GM12878 (cell line): ENCODE measurements around the gene BMERB1. TPM values are rescaled to one million over a fixed set of nuclear protein-coding genes. Genes with fewer than 3 reads are reported as not detected.

Experiments used
- ATAC-seq: fragments of 200-7000 bp; cut with Tn5 transposase; 3 replicates; pipeline ENCODE4 v1.9.1; 2020; ENCODE audit warnings: mild to moderate bottlenecking, moderate library complexity
- BruUV-seq: library from RNA; stranded (reverse); fragments of 400-500 nt; replicated peaks from 2 replicates; lab custom pipeline; 2021; lab: Mats Ljungman, UMichigan
- CTCF ChIA-PET: fragments of 300-600 bp; sonication (Branson Sonifier 250); formaldehyde crosslinking; extraction: SDS; loops from one replicate; lab custom pipeline; 2021; ENCODE audit warnings: inconsistent platforms; lab: Yijun Ruan, JAX
- POLR2A ChIA-PET: fragments of 350-600 bp; formaldehyde crosslinking; extraction: SDS; loops from one replicate; lab custom pipeline; 2021; ENCODE audit warnings: inconsistent platforms; lab: Charles Lee
- RAD21 ChIA-PET: fragments of 300-600 bp; sonication (Branson Sonifier 250); formaldehyde crosslinking; loops from one replicate; lab custom pipeline; 2023; ENCODE audit warnings: antibody characterized with exemption; ENCODE audit not compliant: unreplicated experiment; lab: Charles Lee
- SMC1A ChIA-PET: fragments of 300-600 bp; sonication (Branson Sonifier 250); formaldehyde crosslinking; loops from one replicate; lab custom pipeline; 2023; ENCODE audit not compliant: unreplicated experiment, uncharacterized antibody; lab: Charles Lee
- DNase-seq: peaks from one replicate; pipeline ENCODE4 v3.0.0-alpha.2; 2011; ENCODE audit warnings: low read depth, low spot score
- FAIRE-seq: peaks from 3 replicates; lab custom pipeline; 2011; peaks lifted over from hg19 to GRCh38; lab: Jason Lieb, UNC
- H2AFZ ChIP-seq: 2 replicates; pipeline ENCODE4 v1.6.0; 2011; ENCODE audit warnings: low read depth, low read length, control low read depth; ENCODE audit not compliant: control insufficient read depth
- H3K27ac ChIP-seq: 2 replicates; pipeline ENCODE4 v1.5.1; 2011; ENCODE audit warnings: control low read depth; ENCODE audit not compliant: control insufficient read depth, insufficient read depth
- H3K27me3 ChIP-seq, 2 experiments: replicated peaks in 1 of 2; 2 replicates each; pipeline versions ENCODE4 v1.6.0 to v1.6.1; 2011; ENCODE audit warnings: low read length in 1 of 2; ENCODE audit not compliant: control insufficient read depth in 2 of 2, insufficient read depth in 2 of 2
- H3K36me3 ChIP-seq, 2 experiments: 2 replicates each; pipeline ENCODE4 v1.5.1; 2011; ENCODE audit warnings: low read length in 1 of 2; ENCODE audit not compliant: control insufficient read depth in 2 of 2, insufficient read depth in 2 of 2
- H3K4me1 ChIP-seq: 2 replicates; pipeline ENCODE4 v1.6.1; 2011; ENCODE audit warnings: mild to moderate bottlenecking, low read length, moderate library complexity, mixed read lengths; ENCODE audit not compliant: control insufficient read depth, insufficient read depth
- H3K4me2 ChIP-seq: 2 replicates; pipeline ENCODE4 v1.6.0; 2011; ENCODE audit warnings: control low read depth; ENCODE audit not compliant: control insufficient read depth, insufficient read depth
- H3K4me3 ChIP-seq: fragments of 200-600 bp; sonication (generic); 2 replicates; pipeline ENCODE4 v1.5.1; 2016
- H3K79me2 ChIP-seq: 2 replicates; pipeline ENCODE4 v1.6.0; 2011; ENCODE audit warnings: low read length; ENCODE audit not compliant: control insufficient read depth, insufficient read depth
- H3K9ac ChIP-seq: 2 replicates; pipeline ENCODE4 v1.8.0; 2011; ENCODE audit warnings: low read length, control low read depth, mixed read lengths; ENCODE audit not compliant: control insufficient read depth, insufficient read depth
- H3K9me3 ChIP-seq: replicated peaks from 3 replicates; pipeline ENCODE4 v1.5.1; 2011; ENCODE audit warnings: mild to moderate bottlenecking, low read length; ENCODE audit not compliant: control insufficient read depth, insufficient read depth
- H4K20me1 ChIP-seq: 2 replicates; pipeline ENCODE4 v1.6.0; 2011; ENCODE audit not compliant: control insufficient read depth, insufficient read depth
- JUND ChIP-seq: IDR thresholded peaks from 2 replicates; pipeline ENCODE4 v1.6.1; 2012; ENCODE audit warnings: low read depth, mild to moderate bottlenecking, low read length, improper control_type of control experiment, moderate library complexity
- KLF5 ChIP-seq: fragments of 450-650 bp; IDR thresholded peaks from 2 replicates; pipeline ENCODE4 v1.6.1; 2014; ENCODE audit warnings: mild to moderate bottlenecking; ENCODE audit not compliant: partially characterized antibody
- NBN ChIP-seq: fragments of 450-650 bp; IDR thresholded peaks from 2 replicates; pipeline ENCODE4 v1.6.1; 2016
- NR2C2 ChIP-seq: IDR thresholded peaks from 2 replicates; pipeline ENCODE4 v1.6.1; 2011; ENCODE audit warnings: borderline replicate concordance, low read depth; ENCODE audit not compliant: control insufficient read depth, insufficient read length
- NR2F1 ChIP-seq: fragments of 450-650 bp; conservative IDR thresholded peaks from 2 replicates; pipeline ENCODE4 v1.6.1; 2017; ENCODE audit warnings: mild to moderate bottlenecking
- RB1 ChIP-seq: fragments of 450-650 bp; formaldehyde crosslinking; IDR thresholded peaks from 2 replicates; pipeline ENCODE4 v1.6.1; 2017; ENCODE audit warnings: mild to moderate bottlenecking, borderline replicate concordance
- RELA ChIP-seq: fragments of 450-650 bp; IDR thresholded peaks from 2 replicates; pipeline ENCODE4 v1.8.0; 2014; ENCODE audit warnings: borderline replicate concordance; ENCODE audit not compliant: partially characterized antibody
- SP1 ChIP-seq: IDR thresholded peaks from one replicate; pipeline ENCODE4 v1.6.1; 2011; ENCODE audit warnings: low read depth, low read length
- TCF7 ChIP-seq: IDR thresholded peaks from 2 replicates; pipeline ENCODE4 v1.6.1; 2014; ENCODE audit warnings: antibody characterized with exemption, borderline replicate concordance
- YY1 ChIP-seq: IDR thresholded peaks from 2 replicates; pipeline ENCODE4 v1.6.1; 2011; ENCODE audit warnings: low read depth, mild to moderate bottlenecking, low read length
- WGBS: methylation state at CpG from one replicate; pipeline ENCODE4 v1.1.6; 2016; ENCODE audit warnings: low lambda C conversion rate; ENCODE audit not compliant: insufficient replicate concordance, insufficient coverage; ENCODE audit errors: missing lambda C conversion rate; 5-methylcytosine and 5-hydroxymethylcytosine counted together
- in situ Hi-C: fragments of 300-500 bp; cut with MboI; formaldehyde crosslinking; loops from 9 replicates; pipeline ENCODE4 v1.14.3; 2018; ENCODE audit warnings: mixed read lengths
- intact Hi-C: fragments of 100-400 bp; cut with micrococcal nuclease; formaldehyde crosslinking; loops from one replicate; pipeline ENCODE4 v1.14.2; 2022; ENCODE audit not compliant: unreplicated experiment
- polyA plus RNA-seq, 11 experiments: library from polyadenylated mRNA; depleted of rRNA in 4 of 11; unstranded in 6 of 11; stranded (reverse) in 5 of 11; fragments of >200 nt; fragmentation: Nextera tagmentation in 4 of 11; fragmentation: Illumina TruSeq in 1 of 11; extraction: Ambion mirVana in 4 of 11; extraction: Trizol in 1 of 11; gene quantifications; 1 replicate in 1 of 11; 2 replicates in 10 of 11; pipeline versions ENCODE4 v1.2.1 to v1.2.3, GENCODE V29; 2011 to 2016; ENCODE audit warnings: inconsistent platforms in 2 of 11, missing spikeins in 2 of 11, low read depth in 1 of 11
- total RNA-seq, 4 experiments: library from RNA; depleted of rRNA in 3 of 4; stranded (reverse); fragments of >200 nt in 3 of 4; fragmentation: Illumina TruSeq in 1 of 4; extraction: Trizol in 1 of 4; gene quantifications; 2 replicates each; pipeline versions ENCODE4 v1.2.1 to v1.2.3, GENCODE V29; 2013 to 2021
- TF ChIP-seq, protein P1 (sequence below): fragments of 450-650 bp; IDR thresholded peaks from 2 replicates; pipeline ENCODE4 v1.6.1; 2016; ENCODE audit warnings: mild to moderate bottlenecking, moderate library complexity, borderline replicate concordance
- TF ChIP-seq, protein P2 (sequence below): fragments of 450-650 bp; IDR thresholded peaks from 2 replicates; pipeline ENCODE4 v1.6.1; 2016; ENCODE audit warnings: mild to moderate bottlenecking

BMERB1 gene
- total and polyA plus RNA-seq, 10 of the 15 experiments (the other 5 are each of a cell fraction or from before 2014, with no cell fraction given), result 0.05 to 0.68 (median 0.34) TPM

DNA sequence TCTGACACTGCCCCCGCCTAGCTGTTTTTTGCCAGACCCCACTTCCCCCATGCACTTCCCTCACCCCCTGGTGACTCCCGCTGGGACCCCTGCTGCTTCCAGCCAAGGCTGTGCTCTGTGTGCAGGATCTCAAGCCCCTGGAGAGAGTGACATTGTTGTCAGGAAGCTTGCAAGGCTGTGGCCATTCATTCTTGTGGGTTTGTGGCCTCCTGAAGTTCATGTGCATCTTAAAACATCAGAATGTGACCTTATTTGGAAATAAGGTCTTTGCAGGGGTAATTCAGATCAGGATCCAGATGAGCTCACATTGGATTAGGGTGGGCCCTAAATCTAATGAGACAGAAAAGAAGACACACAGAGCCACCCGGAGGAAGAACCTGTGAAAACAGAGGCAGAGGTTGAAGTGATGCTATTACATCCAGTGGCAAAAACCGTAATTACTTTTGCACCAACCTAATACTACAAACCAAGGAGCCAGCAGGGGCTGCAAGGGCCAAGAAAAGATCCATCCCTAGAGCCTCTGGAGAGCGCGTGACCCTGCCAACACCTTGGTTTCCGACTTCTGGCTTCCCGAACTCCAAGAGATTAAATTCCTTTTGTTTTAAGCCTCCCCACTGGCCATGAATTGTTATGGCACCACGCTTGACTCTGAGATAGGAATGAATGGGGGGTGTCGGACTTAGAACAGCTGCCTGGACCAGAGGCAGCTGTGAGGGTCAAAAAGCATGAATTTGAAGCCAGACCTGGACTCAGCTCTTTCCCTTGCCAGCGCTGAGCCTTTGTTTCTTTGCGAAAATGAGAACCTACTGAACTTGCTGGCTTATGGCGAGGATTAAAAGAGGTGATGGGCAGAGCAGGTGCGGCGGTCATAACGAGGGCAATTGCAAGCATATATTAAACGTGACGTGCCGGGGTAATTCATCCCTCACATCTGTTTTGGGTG is 75.5 kb downstream of the BMERB1 start (continued):
- TF ChIP-seq, protein P1, sequence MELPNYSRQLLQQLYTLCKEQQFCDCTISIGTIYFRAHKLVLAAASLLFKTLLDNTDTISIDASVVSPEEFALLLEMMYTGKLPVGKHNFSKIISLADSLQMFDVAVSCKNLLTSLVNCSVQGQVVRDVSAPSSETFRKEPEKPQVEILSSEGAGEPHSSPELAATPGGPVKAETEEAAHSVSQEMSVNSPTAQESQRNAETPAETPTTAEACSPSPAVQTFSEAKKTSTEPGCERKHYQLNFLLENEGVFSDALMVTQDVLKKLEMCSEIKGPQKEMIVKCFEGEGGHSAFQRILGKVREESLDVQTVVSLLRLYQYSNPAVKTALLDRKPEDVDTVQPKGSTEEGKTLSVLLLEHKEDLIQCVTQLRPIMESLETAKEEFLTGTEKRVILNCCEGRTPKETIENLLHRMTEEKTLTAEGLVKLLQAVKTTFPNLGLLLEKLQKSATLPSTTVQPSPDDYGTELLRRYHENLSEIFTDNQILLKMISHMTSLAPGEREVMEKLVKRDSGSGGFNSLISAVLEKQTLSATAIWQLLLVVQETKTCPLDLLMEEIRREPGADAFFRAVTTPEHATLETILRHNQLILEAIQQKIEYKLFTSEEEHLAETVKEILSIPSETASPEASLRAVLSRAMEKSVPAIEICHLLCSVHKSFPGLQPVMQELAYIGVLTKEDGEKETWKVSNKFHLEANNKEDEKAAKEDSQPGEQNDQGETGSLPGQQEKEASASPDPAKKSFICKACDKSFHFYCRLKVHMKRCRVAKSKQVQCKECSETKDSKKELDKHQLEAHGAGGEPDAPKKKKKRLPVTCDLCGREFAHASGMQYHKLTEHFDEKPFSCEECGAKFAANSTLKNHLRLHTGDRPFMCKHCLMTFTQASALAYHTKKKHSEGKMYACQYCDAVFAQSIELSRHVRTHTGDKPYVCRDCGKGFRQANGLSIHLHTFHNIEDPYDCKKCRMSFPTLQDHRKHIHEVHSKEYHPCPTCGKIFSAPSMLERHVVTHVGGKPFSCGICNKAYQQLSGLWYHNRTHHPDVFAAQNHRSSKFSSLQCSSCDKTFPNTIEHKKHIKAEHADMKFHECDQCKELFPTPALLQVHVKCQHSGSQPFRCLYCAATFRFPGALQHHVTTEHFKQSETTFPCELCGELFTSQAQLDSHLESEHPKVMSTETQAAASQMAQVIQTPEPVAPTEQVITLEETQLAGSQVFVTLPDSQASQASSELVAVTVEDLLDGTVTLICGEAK, result no peak
- TF ChIP-seq RB1 (no peak), RELA (no peak), SP1 (no peak)
- TF ChIP-seq, protein P2, sequence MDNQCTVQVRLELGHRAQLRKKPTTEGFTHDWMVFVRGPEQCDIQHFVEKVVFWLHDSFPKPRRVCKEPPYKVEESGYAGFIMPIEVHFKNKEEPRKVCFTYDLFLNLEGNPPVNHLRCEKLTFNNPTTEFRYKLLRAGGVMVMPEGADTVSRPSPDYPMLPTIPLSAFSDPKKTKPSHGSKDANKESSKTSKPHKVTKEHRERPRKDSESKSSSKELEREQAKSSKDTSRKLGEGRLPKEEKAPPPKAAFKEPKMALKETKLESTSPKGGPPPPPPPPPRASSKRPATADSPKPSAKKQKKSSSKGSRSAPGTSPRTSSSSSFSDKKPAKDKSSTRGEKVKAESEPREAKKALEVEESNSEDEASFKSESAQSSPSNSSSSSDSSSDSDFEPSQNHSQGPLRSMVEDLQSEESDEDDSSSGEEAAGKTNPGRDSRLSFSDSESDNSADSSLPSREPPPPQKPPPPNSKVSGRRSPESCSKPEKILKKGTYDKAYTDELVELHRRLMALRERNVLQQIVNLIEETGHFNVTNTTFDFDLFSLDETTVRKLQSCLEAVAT, result no peak
- TF ChIP-seq, all 136 proteins: peak for 0

DNA sequence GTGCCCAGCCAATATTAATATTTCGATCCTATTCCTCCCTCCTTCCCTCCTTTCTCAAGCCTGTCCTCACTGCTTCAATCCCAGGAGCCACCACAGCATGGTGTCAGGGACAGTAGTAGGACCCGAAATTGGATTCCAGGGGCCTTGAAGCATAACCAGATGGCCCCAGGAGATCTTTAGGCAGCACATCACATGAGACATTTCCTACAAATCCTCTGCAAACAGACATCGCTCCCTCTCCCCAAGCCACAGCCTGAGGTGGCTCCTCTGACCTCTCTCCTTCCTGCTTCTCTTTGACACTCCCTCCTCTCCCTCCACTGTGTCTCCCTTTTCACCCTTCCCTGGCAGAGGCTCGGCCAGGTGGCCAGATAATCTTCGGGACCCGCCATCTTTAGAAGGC is 76.6 kb downstream of the BMERB1 start:
- no peak overlapping the region for H3K9ac ChIP-seq
- in situ Hi-C loops, result no loop called here
- DNase-seq, result no peak
- H3K4me1 ChIP-seq, result no peaks in the 10 kb centered on the region
- intact Hi-C loops, result no loop called here
- no peak for ATAC-seq
- ChIA-PET POLR2A (no interaction called here), SMC1A (no interaction called here), CTCF (no interaction called here), RAD21 (no interaction called here)
- H3K79me2 ChIP-seq, result no peaks in the 10 kb centered on the region
- no peak overlapping the region for H3K4me3 ChIP-seq
- no peaks in the 10 kb centered on the region for H3K9me3 ChIP-seq
- BruUV-seq, result no TSS peak
- WGBS, result 36% methylated on average over 6 of the region's 6 CpGs
- peaks cover 0 to 3% of the 10 kb centered on the region in 2 experiments; a peak in 2 of 4 replicates for H3K27me3 ChIP-seq
- no peak overlapping the region for H3K4me2 ChIP-seq
- H2AFZ ChIP-seq, result no peak overlapping the region
- no peak for FAIRE-seq
- H3K27ac ChIP-seq, result no peak overlapping the region
- TF ChIP-seq NBN (no peak), NR2F1 (no peak), JUND (no peak), NR2C2 (no peak), YY1 (no peak), TCF7 (no peak), KLF5 (no peak)
- H4K20me1 ChIP-seq, result no peaks in the 10 kb centered on the region
- H3K36me3 ChIP-seq, result no peaks in the 10 kb centered on the region
